HK-2 (cell line): Measurements from ENCODE around the gene EIPR1.

Experiments
- DNase-seq: peaks from one replicate; pipeline ENCODE4 v3.0.0-alpha.2; 2018; ENCODE audit not compliant: unreplicated experiment

The EIPR1 gene

GRCh38 chr2:3377612-3378432, at the start of gene EIPR1:
Gene EIPR1, minus strand, starts transcription at chr2:3377818. Its CDS starts 129 bp downstream, at chr2:3377689.
- peak; percentile 98 for DNase-seq

- DNase-seq = no peak
These were observed 49.7 kb upstream of the EIPR1 start for GRCh38 chr2:3427272-3427671.

GRCh38 chr2:3426615-3427014, 49.0 kb upstream of the EIPR1 start:
- no peak for DNase-seq

GRCh38 chr2:3424171-3424795, 46.7 kb upstream of the EIPR1 start:
- no peak for DNase-seq

GRCh38 chr2:3423492-3424170, 46.0 kb upstream of the EIPR1 start:
- peak; percentile 78 for DNase-seq

- DNase-seq = no peak
These were observed 44.7 kb upstream of the EIPR1 start for GRCh38 chr2:3422161-3422779.

GRCh38 chr2:3421580-3421979, 44.0 kb upstream of the EIPR1 start:
- DNase-seq = no peak

GRCh38 chr2:3420769-3421397, 43.3 kb upstream of the EIPR1 start:
- no peak for DNase-seq

- DNase-seq = no peak
These were observed 42.6 kb upstream of the EIPR1 start for GRCh38 chr2:3420076-3420768.

GRCh38 chr2:3418766-3419404, 41.3 kb upstream of the EIPR1 start:
- DNase-seq = no peak

GRCh38 chr2:3414133-3414860, 36.7 kb upstream of the EIPR1 start:
- DNase-seq = no peak

GRCh38 chr2:3413697-3414096, 36.1 kb upstream of the EIPR1 start:
- no peak for DNase-seq

- DNase-seq = no peak
These were observed 33.5 kb upstream of the EIPR1 start for GRCh38 chr2:3411103-3411502.

- no peak for DNase-seq
These were observed 32.1 kb upstream of the EIPR1 start for GRCh38 chr2:3409627-3410170.

GRCh38 chr2:3408781-3409180, 31.2 kb upstream of the EIPR1 start:
- DNase-seq = no peak

- DNase-seq = no peak
These were observed 28.9 kb upstream of the EIPR1 start for GRCh38 chr2:3406501-3406900.

GRCh38 chr2:3405876-3406275, 28.3 kb upstream of the EIPR1 start:
- no peak for DNase-seq

GRCh38 chr2:3405307-3405706, 27.7 kb upstream of the EIPR1 start:
- DNase-seq = no peak

- DNase-seq = no peak
These were observed 26.8 kb upstream of the EIPR1 start for GRCh38 chr2:3404349-3404894.
